K562 (cell line): ENCODE data around the gene VDAC1. TPM values are rescaled to one million over a fixed set of nuclear protein-coding genes. Genes with fewer than 3 reads are reported as not detected.

ENCODE experiments used
- GABPA ChIP-seq: fragments of 200-800 bp; sonication (Bioruptor generic); conservative IDR thresholded peaks from 2 replicates; pipeline ENCODE4 v1.6.1; 2016; ENCODE audit warnings: low read depth, missing genetic modification characterization, missing compliant biosample characterization
- GTF2F1 ChIP-seq: IDR thresholded peaks from 2 replicates; pipeline ENCODE4 v1.6.1; 2011; ENCODE audit warnings: low read depth, low read length, improper control_type of control experiment
- HES1 ChIP-seq: fragments of 450-650 bp; IDR thresholded peaks from 2 replicates; pipeline ENCODE4 v1.6.1; 2016; ENCODE audit warnings: low read depth, mild to moderate bottlenecking, moderate library complexity
- HNRNPK ChIP-seq: fragments of 200-400 bp; formaldehyde crosslinking; IDR thresholded peaks from one replicate; pipeline ENCODE4 v1.6.1; 2018; ENCODE audit warnings: mild to moderate bottlenecking, low read depth, low read length; ENCODE audit not compliant: poor library complexity, severe bottlenecking
- IRF1 ChIP-seq: sonication (generic); formaldehyde crosslinking; IDR thresholded peaks from 2 replicates; pipeline ENCODE4 v1.8.0; 2022; ENCODE audit warnings: missing genetic modification reagents, mild to moderate bottlenecking, borderline replicate concordance
- KLF10 ChIP-seq: fragments of 250-450 bp; sonication (Bioruptor Pico); IDR thresholded peaks from 2 replicates; pipeline ENCODE4 v1.6.1; 2021; ENCODE audit warnings: matching md5 sums
- MGA ChIP-seq: fragments of 450-650 bp; IDR thresholded peaks from 2 replicates; pipeline ENCODE4 v1.6.1; 2016; ENCODE audit warnings: mild to moderate bottlenecking, moderate library complexity
- NR1H2 ChIP-seq: sonication (generic); formaldehyde crosslinking; IDR thresholded peaks from 2 replicates; pipeline ENCODE4 v1.4.0; 2020; ENCODE audit warnings: mild to moderate bottlenecking, missing genetic modification reagents
- POLR2A ChIP-seq: fragments of 450-650 bp; conservative IDR thresholded peaks from 2 replicates; pipeline ENCODE4 v1.6.1; 2016
- ZFX ChIP-seq: sonication (generic); formaldehyde crosslinking; IDR thresholded peaks from 2 replicates; pipeline ENCODE4 v1.8.0; 2022; ENCODE audit warnings: mild to moderate bottlenecking, missing genetic modification reagents, moderate library complexity
- ZNF146 ChIP-seq: IDR thresholded peaks from one replicate; pipeline ENCODE4 v1.6.1; 2018; ENCODE audit warnings: missing compliant biosample characterization; ENCODE audit not compliant: unreplicated experiment
- ZNF212 ChIP-seq: fragments of 450-650 bp; formaldehyde crosslinking; IDR thresholded peaks from 2 replicates; pipeline ENCODE4 v1.4.0; 2020; ENCODE audit warnings: mild to moderate bottlenecking
- ZNF561 ChIP-seq: fragments of 450-650 bp; formaldehyde crosslinking; conservative IDR thresholded peaks from 2 replicates; pipeline ENCODE4 v1.4.0; 2020; ENCODE audit warnings: mild to moderate bottlenecking, moderate library complexity
- ZNF655 ChIP-seq: fragments of 250-450 bp; sonication (Bioruptor Pico); IDR thresholded peaks from 2 replicates; pipeline ENCODE4 v1.5.0; 2021
- polyA plus RNA-seq, 8 experiments: library from polyadenylated mRNA; depleted of rRNA in 4 of 8; stranded (reverse) in 5 of 8; unstranded in 3 of 8; fragments of >200 nt; fragmentation: Nextera tagmentation in 2 of 8; fragmentation: Illumina TruSeq in 1 of 8; extraction: Ambion mirVana in 2 of 8; extraction: Trizol in 1 of 8; gene quantifications; 2 replicates each; pipeline versions ENCODE4 v1.2.1 to v1.2.3, GENCODE V29; 2011 to 2014; ENCODE audit warnings: inconsistent platforms in 1 of 8, missing spikeins in 1 of 8
- total RNA-seq, 7 experiments: library from RNA; depleted of rRNA in 6 of 7; stranded (reverse); fragments of >200 nt in 6 of 7; fragmentation: Illumina TruSeq in 2 of 7; extraction: Trizol in 2 of 7; gene quantifications; 2 replicates each; pipeline versions ENCODE4 v1.2.1 to v1.2.3, GENCODE V29; 2011 to 2021; ENCODE audit warnings: low replicate concordance in 1 of 7

Gene VDAC1
- total and polyA plus RNA-seq, 9 of the 15 experiments (the other 6 are each of a cell fraction or from before 2014, with no cell fraction given), result 168 to 366 (median 293) TPM

GRCh38 chr5:133930061-133930812 lies 74.5 kb downstream of the VDAC1 start (continued):
- no peak for TF ChIP-seq ZNF146 (CRISPR knock-in tag)
- peak; percentile 50 for TF ChIP-seq MGA
- TF ChIP-seq IRF1, result no peak
- TF ChIP-seq ZNF655, result no peak
- TF ChIP-seq POLR2A, result peak; percentile 49
- TF ChIP-seq HES1, result peak; percentile 48; the same call in 1 of the 2 replicates
- TF ChIP-seq GTF2F1, result no peak
- TF ChIP-seq ZNF561, result no peak
- TF ChIP-seq GABPA (tag), result peak; percentile 40; the same call in 1 of the 2 replicates
- no peak for TF ChIP-seq NR1H2 (CRISPR knock-in tag)
- no peak for TF ChIP-seq KLF10 (CRISPR knock-in tag)
- no peak for TF ChIP-seq ZNF212
- no peak for TF ChIP-seq HNRNPK
- TF ChIP-seq ZFX, result peak; percentile 38; the same call in 1 of the 2 replicates
